WTC11 (cell line): Measurements from ENCODE around the gene IQCF2. TPM values are rescaled to one million over a fixed set of nuclear protein-coding genes. Genes with fewer than 3 reads are reported as not detected.

Experiments
- ATAC-seq: fragments of 200-7000 bp; cut with Tn5 transposase; 2 replicates; pipeline ENCODE4 v1.10.0; 2021; ENCODE audit warnings: mild to moderate bottlenecking, moderate library complexity
- CTCF ChIA-PET: fragments of 300-600 bp; sonication (Branson Sonifier 250); formaldehyde crosslinking; loops from one replicate; lab custom pipeline; 2021; ENCODE audit warnings: antibody characterized with exemption; lab: Charles Lee
- POLR2A ChIA-PET: fragments of 350-600 bp; sonication (Branson Sonifier 250); formaldehyde crosslinking; loops from one replicate; lab custom pipeline; 2021; ENCODE audit warnings: antibody characterized with exemption; lab: Charles Lee
- DNase-seq: peaks from one replicate; pipeline ENCODE4 v3.0.0; 2021; ENCODE audit warnings: low spot score
- H3K27ac Mint-ChIP-seq: 2 replicates; pipeline ENCODE4 v1.8.0; 2021; ENCODE audit warnings: mixed read lengths
- H3K27me3 Mint-ChIP-seq: 2 replicates; pipeline ENCODE4 v1.8.0; 2021; ENCODE audit warnings: low read depth, mild to moderate bottlenecking, moderate library complexity, mixed read lengths
- H3K36me3 Mint-ChIP-seq: 2 replicates; pipeline ENCODE4 v1.8.0; 2021; ENCODE audit warnings: mixed read lengths
- H3K4me1 Mint-ChIP-seq: 2 replicates; pipeline ENCODE4 v1.8.0; 2022; ENCODE audit warnings: mixed read lengths
- H3K4me3 Mint-ChIP-seq: 2 replicates; pipeline ENCODE4 v1.8.0; 2021; ENCODE audit warnings: mild to moderate bottlenecking, moderate library complexity, mixed read lengths
- H3K9me3 Mint-ChIP-seq: 2 replicates; pipeline ENCODE4 v1.8.0; 2021; ENCODE audit warnings: mixed read lengths
- E2F5 ChIP-seq: sonication (generic); formaldehyde crosslinking; IDR thresholded peaks from 2 replicates; pipeline ENCODE4 v1.8.1; 2022; ENCODE audit warnings: mild to moderate bottlenecking, moderate library complexity, missing genetic modification reagents
- ELF4 ChIP-seq: sonication (generic); formaldehyde crosslinking; IDR thresholded peaks from 2 replicates; pipeline ENCODE4 v1.8.1; 2022; ENCODE audit warnings: low read depth, mild to moderate bottlenecking, moderate library complexity, missing genetic modification reagents
- ESRRA ChIP-seq: sonication (generic); formaldehyde crosslinking; IDR thresholded peaks from 2 replicates; pipeline ENCODE4 v1.8.1; 2022; ENCODE audit warnings: mild to moderate bottlenecking, missing genetic modification reagents, borderline replicate concordance
- GTF2I ChIP-seq: fragments of 250-450 bp; sonication (Bioruptor Pico); conservative IDR thresholded peaks from 2 replicates; pipeline ENCODE4 v1.4.0; 2021; ENCODE audit warnings: mild to moderate bottlenecking
- IRF1 ChIP-seq: sonication (generic); formaldehyde crosslinking; IDR thresholded peaks from 2 replicates; pipeline ENCODE4 v1.8.0; 2023; ENCODE audit warnings: missing genetic modification reagents
- IRF2 ChIP-seq: sonication (generic); formaldehyde crosslinking; IDR thresholded peaks from 2 replicates; pipeline ENCODE4 v1.8.0; 2022; ENCODE audit warnings: low read depth, missing genetic modification reagents, borderline replicate concordance
- MYBL2 ChIP-seq: sonication (generic); formaldehyde crosslinking; IDR thresholded peaks from 2 replicates; pipeline ENCODE4 v1.8.1; 2023; ENCODE audit warnings: mild to moderate bottlenecking, moderate library complexity, missing genetic modification reagents
- RELA ChIP-seq: sonication (generic); formaldehyde crosslinking; IDR thresholded peaks from 2 replicates; pipeline ENCODE4 v1.8.1; 2022; ENCODE audit warnings: missing genetic modification reagents, mild to moderate bottlenecking, borderline replicate concordance
- STAT6 ChIP-seq: sonication (generic); formaldehyde crosslinking; conservative IDR thresholded peaks from 2 replicates; pipeline ENCODE4 v1.8.1; 2023; ENCODE audit warnings: mild to moderate bottlenecking, low read depth, missing genetic modification reagents, moderate library complexity
- ZNF121 ChIP-seq: sonication (generic); formaldehyde crosslinking; IDR thresholded peaks from 2 replicates; pipeline ENCODE4 v1.8.0; 2023; ENCODE audit warnings: missing genetic modification reagents
- ZNF396 ChIP-seq: fragments of 250-450 bp; sonication (Bioruptor Pico); IDR thresholded peaks from 2 replicates; pipeline ENCODE4 v1.8.0; 2021; ENCODE audit warnings: mild to moderate bottlenecking, moderate library complexity, borderline replicate concordance
- ZNF416 ChIP-seq: fragments of 250-450 bp; sonication (Bioruptor Pico); IDR thresholded peaks from 2 replicates; pipeline ENCODE4 v1.9.0; 2021; ENCODE audit warnings: mild to moderate bottlenecking, inconsistent platforms
- total RNA-seq: library from RNA; stranded (reverse); gene quantifications from 3 replicates; pipeline ENCODE4 v1.2.3, GENCODE V29; 2021
- TF ChIP-seq, protein P1 (sequence below): sonication (generic); formaldehyde crosslinking; IDR thresholded peaks from 2 replicates; pipeline ENCODE4 v1.8.1; 2022; ENCODE audit warnings: low read depth, missing genetic modification reagents, borderline replicate concordance
- TF ChIP-seq, protein P2 (sequence below): sonication (generic); formaldehyde crosslinking; IDR thresholded peaks from 2 replicates; pipeline ENCODE4 v1.8.0; 2022; ENCODE audit warnings: mild to moderate bottlenecking, missing genetic modification reagents
- TF ChIP-seq, protein P3 (sequence below): sonication (generic); formaldehyde crosslinking; IDR thresholded peaks from 2 replicates; pipeline ENCODE4 v1.8.0; 2023; ENCODE audit warnings: mild to moderate bottlenecking, missing genetic modification reagents
- TF ChIP-seq, protein P4 (sequence below): sonication (generic); formaldehyde crosslinking; IDR thresholded peaks from 2 replicates; pipeline ENCODE4 v1.8.1; 2023; ENCODE audit warnings: mild to moderate bottlenecking, missing genetic modification reagents

Gene IQCF2
- total RNA-seq, 1 experiment from 2014 or later = not detected

GRCh38 chr3:51891242-51892039, 30.0 kb downstream of the IQCF2 start:
- CTCF ChIA-PET = interaction anchor here (1.3 to 2.7 kb wide), 3 partner anchors 50 to 172 kb away, joined by 3 to 7 read pairs (median 4); partner anchors contain the start of gene RRP9

More at GRCh38 chr3:51891242-51892039, 30.0 kb downstream of the IQCF2 start:
- Mint-ChIP-seq H3K4me3 (no peak overlapping the region), H3K27me3 (no peaks in the 10 kb centered on the region; the same call in none of the 2 replicates), H3K4me1 (peaks cover 4% of the 10 kb centered on the region), H3K9me3 (peaks cover 4% of the 10 kb centered on the region), H3K27ac (no peak overlapping the region), H3K36me3 (no peaks in the 10 kb centered on the region)
- ATAC-seq = no peak
- POLR2A ChIA-PET = no interaction called here
- DNase-seq = no peak
- TF ChIP-seq ZNF416 (CRISPR knock-in tag) = no peak
- no peak for TF ChIP-seq ZNF121 (CRISPR knock-in tag)
- no peak for TF ChIP-seq RELA (CRISPR knock-in tag)
- TF ChIP-seq E2F5 = no peak
- no peak for TF ChIP-seq ESRRA (CRISPR knock-in tag)
- TF ChIP-seq, protein P1, sequence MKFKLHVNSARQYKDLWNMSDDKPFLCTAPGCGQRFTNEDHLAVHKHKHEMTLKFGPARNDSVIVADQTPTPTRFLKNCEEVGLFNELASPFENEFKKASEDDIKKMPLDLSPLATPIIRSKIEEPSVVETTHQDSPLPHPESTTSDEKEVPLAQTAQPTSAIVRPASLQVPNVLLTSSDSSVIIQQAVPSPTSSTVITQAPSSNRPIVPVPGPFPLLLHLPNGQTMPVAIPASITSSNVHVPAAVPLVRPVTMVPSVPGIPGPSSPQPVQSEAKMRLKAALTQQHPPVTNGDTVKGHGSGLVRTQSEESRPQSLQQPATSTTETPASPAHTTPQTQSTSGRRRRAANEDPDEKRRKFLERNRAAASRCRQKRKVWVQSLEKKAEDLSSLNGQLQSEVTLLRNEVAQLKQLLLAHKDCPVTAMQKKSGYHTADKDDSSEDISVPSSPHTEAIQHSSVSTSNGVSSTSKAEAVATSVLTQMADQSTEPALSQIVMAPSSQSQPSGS (CRISPR knock-in tag) = no peak
- TF ChIP-seq IRF1 (CRISPR knock-in tag) = no peak
- TF ChIP-seq ZNF396 (CRISPR knock-in tag) = no peak
- TF ChIP-seq ELF4 (CRISPR knock-in tag) = no peak
- TF ChIP-seq, protein P2, sequence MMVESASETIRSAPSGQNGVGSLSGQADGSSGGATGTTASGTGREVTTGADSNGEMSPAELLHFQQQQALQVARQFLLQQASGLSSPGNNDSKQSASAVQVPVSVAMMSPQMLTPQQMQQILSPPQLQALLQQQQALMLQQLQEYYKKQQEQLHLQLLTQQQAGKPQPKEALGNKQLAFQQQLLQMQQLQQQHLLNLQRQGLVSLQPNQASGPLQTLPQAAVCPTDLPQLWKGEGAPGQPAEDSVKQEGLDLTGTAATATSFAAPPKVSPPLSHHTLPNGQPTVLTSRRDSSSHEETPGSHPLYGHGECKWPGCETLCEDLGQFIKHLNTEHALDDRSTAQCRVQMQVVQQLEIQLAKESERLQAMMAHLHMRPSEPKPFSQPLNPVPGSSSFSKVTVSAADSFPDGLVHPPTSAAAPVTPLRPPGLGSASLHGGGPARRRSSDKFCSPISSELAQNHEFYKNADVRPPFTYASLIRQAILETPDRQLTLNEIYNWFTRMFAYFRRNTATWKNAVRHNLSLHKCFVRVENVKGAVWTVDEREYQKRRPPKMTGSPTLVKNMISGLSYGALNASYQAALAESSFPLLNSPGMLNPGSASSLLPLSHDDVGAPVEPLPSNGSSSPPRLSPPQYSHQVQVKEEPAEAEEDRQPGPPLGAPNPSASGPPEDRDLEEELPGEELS (CRISPR knock-in tag) = no peak
- TF ChIP-seq STAT6 = no peak
- TF ChIP-seq, protein P3, sequence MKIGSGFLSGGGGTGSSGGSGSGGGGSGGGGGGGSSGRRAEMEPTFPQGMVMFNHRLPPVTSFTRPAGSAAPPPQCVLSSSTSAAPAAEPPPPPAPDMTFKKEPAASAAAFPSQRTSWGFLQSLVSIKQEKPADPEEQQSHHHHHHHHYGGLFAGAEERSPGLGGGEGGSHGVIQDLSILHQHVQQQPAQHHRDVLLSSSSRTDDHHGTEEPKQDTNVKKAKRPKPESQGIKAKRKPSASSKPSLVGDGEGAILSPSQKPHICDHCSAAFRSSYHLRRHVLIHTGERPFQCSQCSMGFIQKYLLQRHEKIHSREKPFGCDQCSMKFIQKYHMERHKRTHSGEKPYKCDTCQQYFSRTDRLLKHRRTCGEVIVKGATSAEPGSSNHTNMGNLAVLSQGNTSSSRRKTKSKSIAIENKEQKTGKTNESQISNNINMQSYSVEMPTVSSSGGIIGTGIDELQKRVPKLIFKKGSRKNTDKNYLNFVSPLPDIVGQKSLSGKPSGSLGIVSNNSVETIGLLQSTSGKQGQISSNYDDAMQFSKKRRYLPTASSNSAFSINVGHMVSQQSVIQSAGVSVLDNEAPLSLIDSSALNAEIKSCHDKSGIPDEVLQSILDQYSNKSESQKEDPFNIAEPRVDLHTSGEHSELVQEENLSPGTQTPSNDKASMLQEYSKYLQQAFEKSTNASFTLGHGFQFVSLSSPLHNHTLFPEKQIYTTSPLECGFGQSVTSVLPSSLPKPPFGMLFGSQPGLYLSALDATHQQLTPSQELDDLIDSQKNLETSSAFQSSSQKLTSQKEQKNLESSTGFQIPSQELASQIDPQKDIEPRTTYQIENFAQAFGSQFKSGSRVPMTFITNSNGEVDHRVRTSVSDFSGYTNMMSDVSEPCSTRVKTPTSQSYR (CRISPR knock-in tag) = no peak
- no peak for TF ChIP-seq GTF2I (CRISPR knock-in tag)
- TF ChIP-seq, protein P4, sequence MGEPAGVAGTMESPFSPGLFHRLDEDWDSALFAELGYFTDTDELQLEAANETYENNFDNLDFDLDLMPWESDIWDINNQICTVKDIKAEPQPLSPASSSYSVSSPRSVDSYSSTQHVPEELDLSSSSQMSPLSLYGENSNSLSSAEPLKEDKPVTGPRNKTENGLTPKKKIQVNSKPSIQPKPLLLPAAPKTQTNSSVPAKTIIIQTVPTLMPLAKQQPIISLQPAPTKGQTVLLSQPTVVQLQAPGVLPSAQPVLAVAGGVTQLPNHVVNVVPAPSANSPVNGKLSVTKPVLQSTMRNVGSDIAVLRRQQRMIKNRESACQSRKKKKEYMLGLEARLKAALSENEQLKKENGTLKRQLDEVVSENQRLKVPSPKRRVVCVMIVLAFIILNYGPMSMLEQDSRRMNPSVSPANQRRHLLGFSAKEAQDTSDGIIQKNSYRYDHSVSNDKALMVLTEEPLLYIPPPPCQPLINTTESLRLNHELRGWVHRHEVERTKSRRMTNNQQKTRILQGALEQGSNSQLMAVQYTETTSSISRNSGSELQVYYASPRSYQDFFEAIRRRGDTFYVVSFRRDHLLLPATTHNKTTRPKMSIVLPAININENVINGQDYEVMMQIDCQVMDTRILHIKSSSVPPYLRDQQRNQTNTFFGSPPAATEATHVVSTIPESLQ (CRISPR knock-in tag) = no peak
- no peak for TF ChIP-seq IRF2 (CRISPR knock-in tag)
- TF ChIP-seq MYBL2 (CRISPR knock-in tag) = no peak
